ENCODE measurements around the gene RPL38.

DNA sequence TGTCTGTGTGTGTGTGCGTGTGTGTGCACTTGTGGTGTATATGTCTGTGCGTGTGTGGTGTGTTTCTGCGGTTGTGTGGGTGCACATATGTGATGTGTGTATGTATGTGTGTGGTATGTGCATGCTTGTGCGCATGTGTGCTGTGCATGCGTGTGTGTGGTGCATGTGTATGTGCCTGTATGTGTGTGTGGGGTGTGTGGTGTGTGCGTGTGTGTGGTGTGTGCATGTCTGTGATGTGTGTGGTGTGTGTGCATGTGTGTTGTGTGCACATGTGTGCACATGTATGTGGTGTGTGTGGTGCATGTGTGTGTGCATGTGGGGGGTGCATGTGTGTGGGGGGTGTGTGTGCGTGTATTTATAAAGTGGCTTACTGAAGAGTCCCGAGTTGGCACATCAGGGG lies 47.6 kb downstream of the RPL38 start:
- TF ChIP-seq, protein P1, sequence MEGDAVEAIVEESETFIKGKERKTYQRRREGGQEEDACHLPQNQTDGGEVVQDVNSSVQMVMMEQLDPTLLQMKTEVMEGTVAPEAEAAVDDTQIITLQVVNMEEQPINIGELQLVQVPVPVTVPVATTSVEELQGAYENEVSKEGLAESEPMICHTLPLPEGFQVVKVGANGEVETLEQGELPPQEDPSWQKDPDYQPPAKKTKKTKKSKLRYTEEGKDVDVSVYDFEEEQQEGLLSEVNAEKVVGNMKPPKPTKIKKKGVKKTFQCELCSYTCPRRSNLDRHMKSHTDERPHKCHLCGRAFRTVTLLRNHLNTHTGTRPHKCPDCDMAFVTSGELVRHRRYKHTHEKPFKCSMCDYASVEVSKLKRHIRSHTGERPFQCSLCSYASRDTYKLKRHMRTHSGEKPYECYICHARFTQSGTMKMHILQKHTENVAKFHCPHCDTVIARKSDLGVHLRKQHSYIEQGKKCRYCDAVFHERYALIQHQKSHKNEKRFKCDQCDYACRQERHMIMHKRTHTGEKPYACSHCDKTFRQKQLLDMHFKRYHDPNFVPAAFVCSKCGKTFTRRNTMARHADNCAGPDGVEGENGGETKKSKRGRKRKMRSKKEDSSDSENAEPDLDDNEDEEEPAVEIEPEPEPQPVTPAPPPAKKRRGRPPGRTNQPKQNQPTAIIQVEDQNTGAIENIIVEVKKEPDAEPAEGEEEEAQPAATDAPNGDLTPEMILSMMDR (conservative IDR thresholded peaks at IDR 0.05): no peak
- TF ChIP-seq ZFX (IDR thresholded peaks at IDR 0.05): no peak

Measured in C4-2B (cell line).